PC-9 (cell line): Measurements from ENCODE around the gene BANP. TPM values are rescaled to one million over a fixed set of nuclear protein-coding genes. Genes with fewer than 3 reads are reported as not detected.
"Not testable (repeated sequence)": the region's sequence is repeated elsewhere in the genome, so short reads cannot be mapped to it uniquely, and the experiment has no call there.

Source experiments
- BruUV-seq: library from RNA; stranded (reverse); fragments of 400-500 nt; replicated peaks from 2 replicates; lab custom pipeline; 2021; lab: Mats Ljungman, UMichigan
- CTCF ChIA-PET: fragments of 300-600 bp; sonication (Branson Sonifier 250); formaldehyde crosslinking; loops from one replicate; lab custom pipeline; 2022; ENCODE audit warnings: antibody characterized with exemption; lab: Charles Lee
- POLR2A ChIA-PET: fragments of 300-600 bp; sonication (Branson Sonifier 250); formaldehyde crosslinking; loops from one replicate; lab custom pipeline; 2022; ENCODE audit warnings: antibody characterized with exemption; ENCODE audit not compliant: unreplicated experiment; lab: Charles Lee
- DNase-seq, 2 experiments: peaks; one replicate each; pipeline versions ENCODE4 v3.0.0 to v3.0.0-alpha.2; 2015 to 2022; ENCODE audit warnings: mixed read lengths in 1 of 2
- H2AFZ ChIP-seq: fragments of 200-600 bp; sonication (generic); 2 replicates; pipeline ENCODE4 v1.8.1; 2017; ENCODE audit warnings: antibody characterized with exemption
- H3F3A ChIP-seq: fragments of 200-600 bp; sonication (generic); 2 replicates; pipeline ENCODE4 v1.8.1; 2017; ENCODE audit warnings: antibody characterized with exemption, mild to moderate bottlenecking, low read depth; ENCODE audit not compliant: insufficient read depth
- H3K27ac ChIP-seq: fragments of 200-600 bp; sonication (generic); 2 replicates; pipeline ENCODE4 v1.6.1; 2016; ENCODE audit warnings: mixed run types
- H3K27me3 ChIP-seq: fragments of 200-600 bp; sonication (generic); 2 replicates; pipeline ENCODE4 v1.6.1; 2016; ENCODE audit warnings: low read depth, mixed run types; ENCODE audit not compliant: insufficient read depth
- H3K36me3 ChIP-seq: fragments of 200-600 bp; sonication (generic); 2 replicates; pipeline ENCODE4 v1.6.1; 2016; ENCODE audit warnings: low read depth, mixed run types
- H3K4me1 ChIP-seq: fragments of 200-600 bp; sonication (generic); replicated peaks from 2 replicates; pipeline ENCODE4 v1.6.1; 2016; ENCODE audit warnings: mixed run types; ENCODE audit not compliant: insufficient read depth
- H3K4me2 ChIP-seq: fragments of 200-600 bp; sonication (generic); 2 replicates; pipeline ENCODE4 v1.6.1; 2017; ENCODE audit warnings: mixed run types
- H3K4me3 ChIP-seq: fragments of 200-600 bp; sonication (generic); 2 replicates; pipeline ENCODE4 v1.6.1; 2016; ENCODE audit warnings: mixed run types
- H3K79me2 ChIP-seq: fragments of 200-600 bp; sonication (generic); 2 replicates; pipeline ENCODE4 v1.6.1; 2017; ENCODE audit warnings: low read depth, mixed run types
- H3K9me2 ChIP-seq: fragments of 200-600 bp; sonication (generic); 2 replicates; pipeline ENCODE4 v1.8.1; 2017; ENCODE audit warnings: mild to moderate bottlenecking; ENCODE audit not compliant: insufficient read depth
- H3K9me3 ChIP-seq: fragments of 200-600 bp; sonication (generic); 2 replicates; pipeline ENCODE4 v1.8.1; 2016; ENCODE audit warnings: low read depth; ENCODE audit not compliant: insufficient read depth
- H4K20me1 ChIP-seq: fragments of 200-600 bp; sonication (generic); 2 replicates; pipeline ENCODE4 v1.8.1; 2017; ENCODE audit not compliant: insufficient read depth
- EZH2 ChIP-seq: fragments of 200-600 bp; sonication (generic); IDR thresholded peaks from 2 replicates; pipeline ENCODE4 v1.8.0; 2017; ENCODE audit warnings: antibody characterized with exemption, low read depth
- intact Hi-C: fragments of 100-400 bp; cut with micrococcal nuclease; formaldehyde crosslinking; loops from one replicate; pipeline ENCODE4 v1.10.0; 2022; ENCODE audit not compliant: unreplicated experiment
- total RNA-seq: library from RNA; stranded (reverse); gene quantifications from 2 replicates; pipeline ENCODE4 v1.2.3, GENCODE V29; 2021
- TF ChIP-seq, protein P1 (sequence below): fragments of 200-600 bp; sonication (generic); conservative IDR thresholded peaks from 2 replicates; pipeline ENCODE4 v1.6.1; 2017; ENCODE audit warnings: mixed run types, antibody characterized with exemption, mild to moderate bottlenecking, moderate library complexity

Gene BANP
- total RNA-seq, 1 experiment from 2014 or later = 73.2 TPM

DNA sequence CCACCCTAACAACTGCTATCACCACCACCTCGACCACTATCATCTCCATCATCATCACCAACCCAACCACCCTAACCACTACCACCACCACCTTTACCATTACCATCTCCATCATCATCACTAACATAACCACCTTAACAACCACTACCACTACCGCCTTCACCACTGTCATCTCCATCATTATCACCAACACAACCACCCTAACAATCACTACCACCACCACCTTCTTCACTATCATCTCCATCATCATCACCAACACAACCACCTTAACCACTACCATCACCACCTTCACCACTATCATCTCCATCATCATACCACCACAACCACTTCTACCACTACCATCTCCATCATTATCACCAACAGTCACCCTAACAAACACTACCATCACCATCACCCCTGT, 101.4 kb downstream of the BANP start:
- CTCF ChIA-PET = no interaction called here

DNA sequence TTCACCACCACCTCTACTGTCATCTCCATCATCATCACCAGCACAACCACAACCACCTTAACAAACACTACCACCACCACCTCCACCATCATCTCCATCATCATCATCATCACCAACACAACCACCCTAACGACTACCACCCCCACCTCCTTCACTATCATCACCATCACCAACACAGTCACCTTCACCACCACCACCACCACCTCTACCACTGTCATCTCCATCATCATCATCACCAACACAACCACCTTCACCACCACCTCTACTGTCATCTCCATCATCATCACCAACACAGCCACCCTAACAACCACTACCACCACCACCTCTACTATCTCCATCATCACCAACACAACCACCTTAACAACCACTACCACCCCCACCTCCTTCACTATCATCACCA, 102.2 kb downstream of the BANP start:
- H3K9me2 ChIP-seq, H3K36me3 ChIP-seq, CTCF ChIA-PET, H3K4me2 ChIP-seq, H3K4me1 ChIP-seq, H3F3A ChIP-seq, POLR2A ChIA-PET, H3K4me3 ChIP-seq, H3K27ac ChIP-seq, BruUV-seq, intact Hi-C loops, H3K27me3 ChIP-seq, H2AFZ ChIP-seq, H3K9me3 ChIP-seq, H3K79me2 ChIP-seq, DNase-seq, H4K20me1 ChIP-seq: not testable (repeated sequence)

More for the DNA sequence above, 101.4 kb downstream of the BANP start:
- no TSS peak for BruUV-seq
- Histone ChIP-seq H2AFZ (no peak overlapping the region), H3K27me3 (no peaks in the 10 kb centered on the region), H3K27ac (no peak overlapping the region), H4K20me1 (no peaks in the 10 kb centered on the region), H3K9me3 (no peaks in the 10 kb centered on the region), H3K4me3 (no peak overlapping the region), H3K9me2 (no peaks in the 10 kb centered on the region), H3K4me1 (no peaks in the 10 kb centered on the region), H3K36me3 (no peaks in the 10 kb centered on the region), H3K4me2 (no peak overlapping the region), H3K79me2 (no peaks in the 10 kb centered on the region), H3F3A (no peaks in the 10 kb centered on the region)
- TF ChIP-seq, protein P1, sequence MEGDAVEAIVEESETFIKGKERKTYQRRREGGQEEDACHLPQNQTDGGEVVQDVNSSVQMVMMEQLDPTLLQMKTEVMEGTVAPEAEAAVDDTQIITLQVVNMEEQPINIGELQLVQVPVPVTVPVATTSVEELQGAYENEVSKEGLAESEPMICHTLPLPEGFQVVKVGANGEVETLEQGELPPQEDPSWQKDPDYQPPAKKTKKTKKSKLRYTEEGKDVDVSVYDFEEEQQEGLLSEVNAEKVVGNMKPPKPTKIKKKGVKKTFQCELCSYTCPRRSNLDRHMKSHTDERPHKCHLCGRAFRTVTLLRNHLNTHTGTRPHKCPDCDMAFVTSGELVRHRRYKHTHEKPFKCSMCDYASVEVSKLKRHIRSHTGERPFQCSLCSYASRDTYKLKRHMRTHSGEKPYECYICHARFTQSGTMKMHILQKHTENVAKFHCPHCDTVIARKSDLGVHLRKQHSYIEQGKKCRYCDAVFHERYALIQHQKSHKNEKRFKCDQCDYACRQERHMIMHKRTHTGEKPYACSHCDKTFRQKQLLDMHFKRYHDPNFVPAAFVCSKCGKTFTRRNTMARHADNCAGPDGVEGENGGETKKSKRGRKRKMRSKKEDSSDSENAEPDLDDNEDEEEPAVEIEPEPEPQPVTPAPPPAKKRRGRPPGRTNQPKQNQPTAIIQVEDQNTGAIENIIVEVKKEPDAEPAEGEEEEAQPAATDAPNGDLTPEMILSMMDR = no peak
- no peak for TF ChIP-seq EZH2
- intact Hi-C loops = no loop called here
- POLR2A ChIA-PET = no interaction called here
- no peak for DNase-seq

GRCh38 chr16:88055356-88055755, 104.1 kb downstream of the BANP start:
- ChIA-PET POLR2A (no interaction called here), CTCF (no interaction called here)
- Histone ChIP-seq H3K27me3 (no peaks in the 10 kb centered on the region), H2AFZ (no peak overlapping the region), H3K9me3 (no peaks in the 10 kb centered on the region), H3K27ac (no peak overlapping the region), H3F3A (no peaks in the 10 kb centered on the region), H3K9me2 (no peaks in the 10 kb centered on the region), H3K36me3 (no peaks in the 10 kb centered on the region), H4K20me1 (no peaks in the 10 kb centered on the region), H3K4me1 (no peaks in the 10 kb centered on the region), H3K79me2 (no peaks in the 10 kb centered on the region), H3K4me3 (no peak overlapping the region), H3K4me2 (no peak overlapping the region)
- no peak for DNase-seq
- BruUV-seq = no TSS peak
- intact Hi-C loops = no loop called here
- TF ChIP-seq, protein P1 = no peak
- TF ChIP-seq EZH2 = no peak

GRCh38 chr16:88056212-88056611, 105.0 kb downstream of the BANP start:
- H3K36me3 ChIP-seq = no peaks in the 10 kb centered on the region
- ChIA-PET CTCF (no interaction called here), POLR2A (no interaction called here)
- no peak for TF ChIP-seq EZH2
- TF ChIP-seq, protein P1 = no peak
- H3K4me3 ChIP-seq = no peak overlapping the region
- no peaks in the 10 kb centered on the region for H3K4me1 ChIP-seq
- no TSS peak for BruUV-seq
- no peak for DNase-seq
- H3K9me2 ChIP-seq = no peaks in the 10 kb centered on the region
- no peak overlapping the region for H3K27ac ChIP-seq
- H3K27me3 ChIP-seq = no peaks in the 10 kb centered on the region
- no peak overlapping the region for H2AFZ ChIP-seq
- no peak overlapping the region for H3K4me2 ChIP-seq
- H3K9me3 ChIP-seq = no peaks in the 10 kb centered on the region
- intact Hi-C loops = no loop called here
- H3F3A ChIP-seq = no peaks in the 10 kb centered on the region
- no peaks in the 10 kb centered on the region for H4K20me1 ChIP-seq
- no peaks in the 10 kb centered on the region for H3K79me2 ChIP-seq
